Endothelial cell of umbilical vein (primary cell): ENCODE results near the gene ERG. TPM values are rescaled to one million over a fixed set of nuclear protein-coding genes. Genes with fewer than 3 reads are reported as not detected.
A peak's percentile ranks its signal among the peaks of the same experiment; 100 is the strongest.

Experiments used
- BruUV-seq: library from RNA; stranded (reverse); fragments of 400-500 nt; replicated peaks from 2 replicates; lab custom pipeline; 2021; lab: Mats Ljungman, UMichigan
- CTCF ChIA-PET: fragments of 300-600, 350-600 bp; sonication (Branson Sonifier 250); formaldehyde crosslinking; loops from one replicate; lab custom pipeline; 2021; ENCODE audit warnings: antibody characterized with exemption, inconsistent platforms; lab: Charles Lee
- POLR2A ChIA-PET: fragments of 300-600, 350-600 bp; sonication (Branson Sonifier 250); formaldehyde crosslinking; loops from one replicate; lab custom pipeline; 2021; ENCODE audit warnings: antibody characterized with exemption, inconsistent platforms; lab: Charles Lee
- DNase-seq: peaks from one replicate; pipeline ENCODE4 v3.0.0-alpha.2; 2011; ENCODE audit warnings: low read depth, low spot score
- FAIRE-seq: peaks from 2 replicates; lab custom pipeline; 2011; peaks lifted over from hg19 to GRCh38; lab: Jason Lieb, UNC
- H2AFZ ChIP-seq: 2 replicates; pipeline ENCODE4 v1.6.0; 2012; ENCODE audit warnings: low read depth, low read length, control low read depth, inconsistent platforms
- H3K27ac ChIP-seq: 2 replicates; pipeline ENCODE4 v1.5.1; 2011; ENCODE audit warnings: low read depth, mild to moderate bottlenecking, control low read depth, low read length, moderate library complexity; ENCODE audit not compliant: insufficient read depth
- H3K27me3 ChIP-seq, 2 experiments: 2 replicates each; pipeline versions ENCODE4 v1.6.0 to v1.6.1; 2011; ENCODE audit warnings: low read length in 2 of 2, mixed read lengths in 1 of 2; ENCODE audit not compliant: control insufficient read depth in 2 of 2, insufficient read depth in 2 of 2
- H3K36me3 ChIP-seq, 2 experiments: 2 replicates in 1 of 2; 3 replicates in 1 of 2; pipeline ENCODE4 v1.5.1; 2011; ENCODE audit warnings: low read length in 2 of 2, mild to moderate bottlenecking in 1 of 2, moderate library complexity in 1 of 2; ENCODE audit not compliant: control insufficient read depth in 2 of 2, insufficient read depth in 2 of 2; ENCODE audit errors: extremely low read depth in 1 of 2
- H3K4me1 ChIP-seq: 3 replicates; pipeline ENCODE4 v1.5.1; 2011; ENCODE audit warnings: mild to moderate bottlenecking, low read length; ENCODE audit not compliant: control insufficient read depth, insufficient read depth; ENCODE audit errors: extremely low read depth
- H3K4me2 ChIP-seq: 2 replicates; pipeline ENCODE4 v1.6.1; 2011; ENCODE audit warnings: low read length, control low read depth, mixed read lengths; ENCODE audit not compliant: insufficient read depth
- H3K4me3 ChIP-seq, 3 experiments: fragments of 200-600 bp in 1 of 3; sonication (generic), shearing (Covaris generic) in 1 of 3; replicated peaks in 1 of 3; 2 replicates each; pipeline ENCODE4 v1.5.1; 2011 to 2016; ENCODE audit warnings: control low read depth in 3 of 3, low read length in 3 of 3, mild to moderate bottlenecking in 2 of 3, inconsistent platforms in 1 of 3, low read depth in 1 of 3, moderate library complexity in 1 of 3; ENCODE audit not compliant: insufficient read depth in 1 of 3
- H3K79me2 ChIP-seq: 2 replicates; pipeline ENCODE4 v1.6.0; 2012; ENCODE audit warnings: low read length, inconsistent platforms; ENCODE audit not compliant: control insufficient read depth, insufficient read depth
- H3K9ac ChIP-seq: replicated peaks from 2 replicates; pipeline ENCODE3; 2011; ENCODE audit warnings: low read length, control low read depth; ENCODE audit not compliant: insufficient read depth; ENCODE audit errors: extremely low read depth
- H3K9me1 ChIP-seq: replicated peaks from 3 replicates; pipeline ENCODE4 v1.6.0; 2011; ENCODE audit warnings: mild to moderate bottlenecking, low read length; ENCODE audit not compliant: control insufficient read depth, insufficient read depth; ENCODE audit errors: extremely low read depth
- H3K9me3 ChIP-seq: replicated peaks from 2 replicates; pipeline ENCODE4 v1.5.1; 2012; ENCODE audit warnings: low read length, inconsistent platforms; ENCODE audit not compliant: control insufficient read depth, insufficient read depth
- H4K20me1 ChIP-seq: replicated peaks from 2 replicates; pipeline ENCODE3; 2011; ENCODE audit warnings: mild to moderate bottlenecking, low read length; ENCODE audit not compliant: control insufficient read depth, insufficient read depth; ENCODE audit errors: extremely low read depth
- FOS ChIP-seq: IDR thresholded peaks from 2 replicates; pipeline ENCODE4 v1.6.1; 2011; ENCODE audit warnings: mild to moderate bottlenecking, low read length, moderate library complexity, borderline replicate concordance; ENCODE audit not compliant: insufficient read depth
- GATA2 ChIP-seq: IDR thresholded peaks from 2 replicates; pipeline ENCODE4 v1.7.0; 2011; ENCODE audit warnings: low read depth, mild to moderate bottlenecking, moderate library complexity, mixed read lengths, low read length; ENCODE audit not compliant: insufficient read length, insufficient read depth
- JUN ChIP-seq: IDR thresholded peaks from 2 replicates; pipeline ENCODE4 v1.6.1; 2011; ENCODE audit warnings: borderline replicate concordance, low read depth; ENCODE audit not compliant: insufficient read length, insufficient read depth
- POLR2A ChIP-seq: IDR thresholded peaks from 2 replicates; pipeline ENCODE4 v1.6.1; 2012; ENCODE audit warnings: low read depth, mild to moderate bottlenecking, control low read depth, low read length
- POLR2AphosphoS5 ChIP-seq: IDR thresholded peaks from 2 replicates; pipeline ENCODE4 v1.6.1; 2012; ENCODE audit warnings: low read depth, mild to moderate bottlenecking, control low read depth, low read length, moderate library complexity; ENCODE audit not compliant: insufficient read depth
- dilution Hi-C: fragments of 300-500 bp; cut with MboI; formaldehyde crosslinking; loops from one replicate; pipeline ENCODE4 v1.15.0; 2019; ENCODE audit warnings: low sequenced_read_pairs; ENCODE audit not compliant: extremely low pct_ligation_motif_present
- intact Hi-C: fragments of 100-400 bp; cut with micrococcal nuclease; formaldehyde crosslinking; loops from one replicate; pipeline ENCODE4 v1.10.0; 2022
- polyA plus RNA-seq, 4 experiments: library from polyadenylated mRNA; depleted of rRNA in 3 of 4; stranded (reverse) in 3 of 4; unstranded in 1 of 4; fragments of >200 nt; gene quantifications; 2 replicates each; pipeline versions ENCODE4 v1.2.1 to v1.2.3, GENCODE V29; 2011 to 2012; ENCODE audit warnings: missing spikeins in 1 of 4
- total RNA-seq: library from RNA; stranded (reverse); gene quantifications from 2 replicates; pipeline ENCODE4 v1.2.3, GENCODE V29; 2021
- TF ChIP-seq, protein P1 (sequence below): IDR thresholded peaks from 2 replicates; pipeline ENCODE4 v1.6.1; 2011; ENCODE audit not compliant: insufficient read depth, insufficient read length
- TF ChIP-seq, protein P2 (sequence below), 2 donors: IDR thresholded peaks; 1 replicate in 1 of 2; 2 replicates in 1 of 2; pipeline ENCODE4 v1.5.1; 2011; ENCODE audit warnings: low read length in 2 of 2, mild to moderate bottlenecking in 2 of 2, moderate library complexity in 2 of 2, control low read depth in 1 of 2, inconsistent platforms in 1 of 2, low read depth in 1 of 2; ENCODE audit not compliant: insufficient read depth in 1 of 2; ENCODE audit errors: extremely low read depth in 1 of 2

Gene ERG
- total and polyA plus RNA-seq, 2 donors (not counting 3 experiments of a cell fraction or from before 2014, with no cell fraction given), result 173 to 210 TPM

DNA sequence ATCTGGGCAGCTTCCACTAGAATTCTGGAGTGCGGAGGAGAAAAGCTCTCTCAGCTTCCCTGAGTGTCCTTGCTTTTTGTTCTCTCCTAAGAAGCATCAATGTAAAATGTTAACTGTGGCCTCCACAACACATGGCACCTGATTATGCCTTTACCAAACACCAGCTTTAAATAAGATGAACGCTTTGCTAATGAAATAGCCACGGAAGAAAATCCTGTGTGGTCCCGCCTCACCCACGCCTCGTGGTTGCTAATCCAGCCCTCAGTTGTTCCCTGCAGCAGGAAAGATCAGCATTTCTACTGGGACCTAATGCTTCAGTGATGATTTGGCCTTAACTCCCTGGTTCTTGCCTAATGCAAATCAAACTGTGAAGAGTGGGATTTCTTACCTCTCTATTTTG lies 1.8 kb upstream of the ERG start:
- dilution Hi-C loops (no loop called here), intact Hi-C loops (loop anchor here (10.0 kb wide), 1 partner anchor 675 kb away; no protein-coding TSS in a partner anchor)
- peak overlapping the region; percentile 95 for H3K4me2 ChIP-seq
- peaks cover 45% of the 10 kb centered on the region for H3K79me2 ChIP-seq
- no TSS peak for BruUV-seq
- DNase-seq (peak; percentile 62), FAIRE-seq (no peak)
- no peaks in the 10 kb centered on the region for H3K27me3 ChIP-seq
- POLR2A ChIA-PET, result interaction anchor here (0.8 to 1.7 kb wide), 3 partner anchors 16 to 24 kb away, joined by 3 to 5 read pairs (median 3); no protein-coding TSS in a partner anchor
- TF ChIP-seq GATA2 (no peak), POLR2A (peak; percentile 22)
- H3K36me3 ChIP-seq, result no peaks in the 10 kb centered on the region
- H3K9me3 ChIP-seq, result no peaks in the 10 kb centered on the region
- no peaks in the 10 kb centered on the region for H4K20me1 ChIP-seq
- peak overlapping the region; percentile 72 for H3K9ac ChIP-seq
- H3K27ac ChIP-seq, result peak overlapping the region; percentile 100
- peaks cover 48% of the 10 kb centered on the region for H3K4me1 ChIP-seq
- peak overlapping the region in 1 of 3 experiments; percentile 43 for H3K4me3 ChIP-seq
- no peak overlapping the region for H2AFZ ChIP-seq
- H3K9me1 ChIP-seq, result no peaks in the 10 kb centered on the region
- CTCF ChIA-PET, result interaction anchor here (0.8 to 2.2 kb wide), 9 partner anchors 10 to 653 kb away, joined by 3 to 8 read pairs (median 4); no protein-coding TSS in a partner anchor

DNA sequence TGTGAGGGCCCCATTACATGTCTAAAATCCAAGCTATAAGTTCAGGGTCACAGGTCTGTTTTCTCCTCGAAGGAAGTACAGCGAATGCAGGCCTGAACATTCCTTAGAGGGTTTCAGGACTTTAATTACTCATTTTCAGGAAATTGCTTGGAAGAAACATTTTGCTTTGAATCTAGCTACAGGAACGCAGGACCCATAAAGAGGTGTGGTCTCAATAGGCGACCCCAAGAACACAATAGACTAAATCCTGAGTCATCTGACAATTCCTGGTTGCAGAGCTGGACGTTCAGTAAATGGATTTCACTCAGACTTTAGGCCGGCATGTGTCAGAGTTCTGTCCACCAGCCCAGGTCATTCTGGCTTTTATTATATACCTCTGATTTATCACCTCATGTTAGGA lies 1.0 kb upstream of the ERG start:
- H3K4me2 ChIP-seq, result peak overlapping the region; percentile 95
- H3K4me1 ChIP-seq, result peaks cover 49% of the 10 kb centered on the region
- dilution Hi-C loops (no loop called here), intact Hi-C loops (loop anchor here (1.0 to 5.0 kb wide), 4 partner anchors 23 to 494 kb away; no protein-coding TSS in a partner anchor)
- TF ChIP-seq, protein P1, sequence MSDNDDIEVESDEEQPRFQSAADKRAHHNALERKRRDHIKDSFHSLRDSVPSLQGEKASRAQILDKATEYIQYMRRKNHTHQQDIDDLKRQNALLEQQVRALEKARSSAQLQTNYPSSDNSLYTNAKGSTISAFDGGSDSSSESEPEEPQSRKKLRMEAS, result no peak
- TF ChIP-seq POLR2A, result peak; percentile 83
- TF ChIP-seq, protein P2, sequence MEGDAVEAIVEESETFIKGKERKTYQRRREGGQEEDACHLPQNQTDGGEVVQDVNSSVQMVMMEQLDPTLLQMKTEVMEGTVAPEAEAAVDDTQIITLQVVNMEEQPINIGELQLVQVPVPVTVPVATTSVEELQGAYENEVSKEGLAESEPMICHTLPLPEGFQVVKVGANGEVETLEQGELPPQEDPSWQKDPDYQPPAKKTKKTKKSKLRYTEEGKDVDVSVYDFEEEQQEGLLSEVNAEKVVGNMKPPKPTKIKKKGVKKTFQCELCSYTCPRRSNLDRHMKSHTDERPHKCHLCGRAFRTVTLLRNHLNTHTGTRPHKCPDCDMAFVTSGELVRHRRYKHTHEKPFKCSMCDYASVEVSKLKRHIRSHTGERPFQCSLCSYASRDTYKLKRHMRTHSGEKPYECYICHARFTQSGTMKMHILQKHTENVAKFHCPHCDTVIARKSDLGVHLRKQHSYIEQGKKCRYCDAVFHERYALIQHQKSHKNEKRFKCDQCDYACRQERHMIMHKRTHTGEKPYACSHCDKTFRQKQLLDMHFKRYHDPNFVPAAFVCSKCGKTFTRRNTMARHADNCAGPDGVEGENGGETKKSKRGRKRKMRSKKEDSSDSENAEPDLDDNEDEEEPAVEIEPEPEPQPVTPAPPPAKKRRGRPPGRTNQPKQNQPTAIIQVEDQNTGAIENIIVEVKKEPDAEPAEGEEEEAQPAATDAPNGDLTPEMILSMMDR (IDR thresholded peaks at IDR 0.05; ENCODE audit: extremely low read depth in 1 of 2, insufficient read depth in 1 of 2, low read depth in 1 of 2, low read length in 2 of 2), result no peak
- TF ChIP-seq FOS, result peak; percentile 89
- TF ChIP-seq GATA2, result peak; percentile 50
- TF ChIP-seq POLR2AphosphoS5, result peak; percentile 74
- TF ChIP-seq JUN, result peak; percentile 71
- H3K79me2 ChIP-seq, result peaks cover 48% of the 10 kb centered on the region
- H3K9ac ChIP-seq, result peak overlapping the region; percentile 72
- peak; percentile 96 for DNase-seq
- H3K36me3 ChIP-seq, result no peaks in the 10 kb centered on the region
- H4K20me1 ChIP-seq, result no peaks in the 10 kb centered on the region
- H2AFZ ChIP-seq, result no peak overlapping the region
- CTCF ChIA-PET, result interaction anchor here (0.8 to 2.2 kb wide), 8 partner anchors 9 to 213 kb away, joined by 3 to 8 read pairs (median 4); no protein-coding TSS in a partner anchor
- no peaks in the 10 kb centered on the region for H3K9me1 ChIP-seq
- POLR2A ChIA-PET, result interaction anchor here (0.8 to 1.7 kb wide), 7 partner anchors 9 to 44 kb away, joined by 3 to 7 read pairs (median 4); no protein-coding TSS in a partner anchor
- peak overlapping the region in 2 of 3 experiments; percentile 14 to 33 for H3K4me3 ChIP-seq
- FAIRE-seq, result peak; percentile 90
- no peaks in the 10 kb centered on the region for H3K9me3 ChIP-seq
- BruUV-seq, result no TSS peak
- peak overlapping the region; percentile 100 for H3K27ac ChIP-seq
- H3K27me3 ChIP-seq, result no peaks in the 10 kb centered on the region
